NCI-H446 treated with DMSO at 0.1 percent for 48 hours (cell line): Measurements from ENCODE around the gene SYTL2.

Experiments
- DNase-seq: peaks from one replicate; lab custom pipeline; 2025; lab: John Stamatoyannopoulos, UW

SYTL2 gene

GRCh38 chr11:85647604-85648299, 163.2 kb downstream of the SYTL2 start, which contains the start of gene TMEM126A:
Gene TMEM126A, plus strand, starts transcription at chr11:85647967. Its CDS starts 2,289 bp downstream, at chr11:85650256.
- DNase-seq: peak; percentile 76

- no peak for DNase-seq
Observed at GRCh38 chr11:85647078-85647477, 163.9 kb downstream of the SYTL2 start.
